HEK293T (cell line): ENCODE results near the gene IL19.

Experiments used
- CTCF ChIA-PET: fragments of 350-600 bp; formaldehyde crosslinking; extraction: SDS; loops from one replicate; lab custom pipeline; 2021; ENCODE audit warnings: antibody characterized with exemption, inconsistent platforms; lab: Yijun Ruan, JAX
- POLR2A ChIA-PET: fragments of 350-600 bp; formaldehyde crosslinking; extraction: SDS; loops from one replicate; lab custom pipeline; 2020; ENCODE audit warnings: antibody characterized with exemption, inconsistent platforms; lab: Yijun Ruan, JAX
- DNase-seq: peaks from one replicate; pipeline ENCODE4 v3.0.0; 2012; ENCODE audit warnings: mixed read lengths; ENCODE audit errors: extremely low spot score
- ARNT ChIP-seq: fragments of 450-650 bp; IDR thresholded peaks from 2 replicates; pipeline ENCODE4 v1.6.1; 2017; ENCODE audit warnings: mild to moderate bottlenecking
- BHLHE40 ChIP-seq: fragments of 450-650 bp; IDR thresholded peaks from 2 replicates; pipeline ENCODE4 v1.6.1; 2016; ENCODE audit warnings: mild to moderate bottlenecking, moderate library complexity, borderline replicate concordance
- CTBP1 ChIP-seq: fragments of 450-650 bp; IDR thresholded peaks from 2 replicates; pipeline ENCODE4 v1.6.1; 2016; ENCODE audit warnings: borderline replicate concordance
- ELF4 ChIP-seq: fragments of 450-650 bp; IDR thresholded peaks from 2 replicates; pipeline ENCODE4 v1.6.1; 2017; ENCODE audit warnings: antibody characterized with exemption
- FOXA1 ChIP-seq: fragments of 450-650 bp; IDR thresholded peaks from 2 replicates; pipeline ENCODE4 v1.6.1; 2016; ENCODE audit warnings: mild to moderate bottlenecking
- FOXK2 ChIP-seq: fragments of 450-650 bp; IDR thresholded peaks from 2 replicates; pipeline ENCODE4 v1.6.1; 2016; ENCODE audit warnings: mild to moderate bottlenecking
- FOXM1 ChIP-seq: fragments of 450-650 bp; IDR thresholded peaks from 2 replicates; pipeline ENCODE4 v1.6.1; 2017; ENCODE audit warnings: mild to moderate bottlenecking, borderline replicate concordance
- HDGF ChIP-seq: fragments of 450-650 bp; IDR thresholded peaks from 2 replicates; pipeline ENCODE4 v1.6.1; 2017; ENCODE audit warnings: antibody characterized with exemption, borderline replicate concordance
- L3MBTL2 ChIP-seq: fragments of 450-650 bp; conservative IDR thresholded peaks from 2 replicates; pipeline ENCODE4 v1.6.1; 2016; ENCODE audit warnings: mild to moderate bottlenecking
- LEF1 ChIP-seq: fragments of 450-650 bp; IDR thresholded peaks from 2 replicates; pipeline ENCODE4 v1.6.1; 2017; ENCODE audit warnings: mild to moderate bottlenecking, borderline replicate concordance
- NFRKB ChIP-seq: fragments of 450-650 bp; IDR thresholded peaks from 2 replicates; pipeline ENCODE4 v1.6.1; 2016; ENCODE audit warnings: mild to moderate bottlenecking, moderate library complexity
- SP1 ChIP-seq: fragments of 450-650 bp; IDR thresholded peaks from 2 replicates; pipeline ENCODE4 v1.6.1; 2017
- SUZ12 ChIP-seq: fragments of 450-650 bp; IDR thresholded peaks from 2 replicates; pipeline ENCODE4 v1.6.1; 2016; ENCODE audit warnings: mild to moderate bottlenecking
- TARDBP ChIP-seq: fragments of 450-650 bp; IDR thresholded peaks from 2 replicates; pipeline ENCODE4 v1.6.1; 2016
- ZNF384 ChIP-seq: fragments of 450-650 bp; IDR thresholded peaks from 2 replicates; pipeline ENCODE4 v1.6.1; 2016
- TF ChIP-seq, protein P1 (sequence below): fragments of 450-650 bp; IDR thresholded peaks from 2 replicates; pipeline ENCODE4 v1.6.1; 2016

IL19 gene

DNA sequence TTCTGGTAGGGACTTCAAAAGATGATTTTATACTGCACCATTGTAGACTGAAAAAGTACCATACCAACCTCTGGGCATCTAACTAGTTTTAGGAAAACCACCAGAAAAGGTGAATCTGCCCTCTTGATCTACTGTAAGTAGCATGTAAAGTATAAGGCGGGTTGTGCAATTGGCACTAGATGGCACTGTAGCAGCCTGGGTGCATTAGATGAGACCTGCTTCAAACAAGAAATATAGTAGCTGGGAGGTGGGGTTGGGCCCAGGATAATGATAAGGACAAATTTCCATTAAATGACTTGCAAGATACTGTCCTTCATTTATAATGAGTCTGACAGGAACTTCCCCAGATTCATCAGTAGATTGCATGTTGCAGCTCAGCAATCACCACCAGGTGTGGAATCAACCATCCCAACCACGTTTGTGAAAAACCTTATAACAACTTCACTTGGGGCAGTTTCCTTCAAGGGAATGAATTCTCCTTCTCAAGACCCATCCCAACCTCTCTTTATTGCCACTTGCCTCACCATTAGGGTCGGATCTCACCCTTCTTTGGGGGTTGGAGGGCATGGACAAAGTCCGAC, 39.0 kb downstream of the IL19 start:
- CTCF ChIA-PET = interaction anchor here (0.6 to 2.2 kb wide), 6 partner anchors 11 to 103 kb away, joined by 3 to 8 read pairs (median 4); no protein-coding TSS in a partner anchor
- POLR2A ChIA-PET = no interaction called here
- no peak for DNase-seq
- TF ChIP-seq HDGF (no peak), FOXM1 (no peak), TARDBP (no peak)

- ChIA-PET POLR2A (no interaction called here), CTCF (interaction anchor here (1.2 kb wide), 1 partner anchor 100 kb away, joined by 5 read pairs; no protein-coding TSS in a partner anchor)
- TF ChIP-seq FOXM1 (no peak), ARNT (no peak), HDGF (no peak)
- no peak for DNase-seq
Observed at GRCh38 chr1:206812471-206812870, 41.9 kb downstream of the IL19 start.

GRCh38 chr1:206814716-206815341, 44.3 kb downstream of the IL19 start:
- no peak for TF ChIP-seq LEF1
- TF ChIP-seq ARNT = no peak
- TF ChIP-seq CTBP1 = no peak
- DNase-seq = no peak
- CTCF ChIA-PET = interaction anchor here (0.6 to 1.0 kb wide), 2 partner anchors 12 to 16 kb away, joined by 3 read pairs; no protein-coding TSS in a partner anchor

GRCh38 chr1:206816390-206817287, 46.1 kb downstream of the IL19 start:
- POLR2A ChIA-PET = no interaction called here
- CTCF ChIA-PET = interaction anchor here (1.2 kb wide), 1 partner anchor 82 kb away, joined by 6 read pairs; no protein-coding TSS in a partner anchor
- TF ChIP-seq CTBP1 = no peak
- TF ChIP-seq FOXA1 = no peak
- no peak for TF ChIP-seq ZNF384
- TF ChIP-seq NFRKB = no peak
- TF ChIP-seq FOXK2 = no peak
- no peak for TF ChIP-seq LEF1
- TF ChIP-seq BHLHE40 = no peak
- no peak for TF ChIP-seq SUZ12
- TF ChIP-seq HDGF = no peak
- TF ChIP-seq ELF4 = no peak
- TF ChIP-seq L3MBTL2 = no peak
- DNase-seq = no peak

More at GRCh38 chr1:206814716-206815341, 44.3 kb downstream of the IL19 start:
- POLR2A ChIA-PET = no interaction called here

DNA sequence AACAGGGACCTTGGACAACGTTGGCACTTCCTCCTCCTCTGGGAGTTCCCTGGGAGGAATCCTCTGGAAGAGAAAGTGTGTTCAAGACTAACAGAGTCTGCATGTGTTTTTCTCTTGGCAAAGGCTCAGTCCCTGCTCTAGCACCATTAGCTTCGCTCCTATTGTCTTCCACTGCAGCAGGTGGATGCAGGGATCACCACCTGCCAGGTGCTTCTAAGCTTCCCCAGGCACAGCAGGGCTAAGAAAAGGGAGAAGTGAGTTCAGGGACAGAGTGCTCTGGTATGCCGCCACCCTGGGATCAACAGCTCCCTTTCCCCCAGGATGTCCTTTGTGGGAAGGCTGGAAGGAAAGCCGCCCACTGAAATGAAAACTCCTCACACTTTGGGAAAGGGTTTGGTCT, 50.9 kb downstream of the IL19 start:
- ChIA-PET POLR2A (no interaction called here), CTCF (no interaction called here)
- no peak for DNase-seq
- TF ChIP-seq FOXM1 = no peak
- no peak for TF ChIP-seq SUZ12
- no peak for TF ChIP-seq CTBP1
- TF ChIP-seq ARNT = no peak
- TF ChIP-seq HDGF = no peak
- no peak for TF ChIP-seq LEF1
- TF ChIP-seq TARDBP = no peak
- no peak for TF ChIP-seq NFRKB
- no peak for TF ChIP-seq BHLHE40
- no peak for TF ChIP-seq ZNF384
- TF ChIP-seq ELF4 = no peak
- no peak for TF ChIP-seq FOXK2
- TF ChIP-seq FOXA1 = no peak
- TF ChIP-seq, protein P1, sequence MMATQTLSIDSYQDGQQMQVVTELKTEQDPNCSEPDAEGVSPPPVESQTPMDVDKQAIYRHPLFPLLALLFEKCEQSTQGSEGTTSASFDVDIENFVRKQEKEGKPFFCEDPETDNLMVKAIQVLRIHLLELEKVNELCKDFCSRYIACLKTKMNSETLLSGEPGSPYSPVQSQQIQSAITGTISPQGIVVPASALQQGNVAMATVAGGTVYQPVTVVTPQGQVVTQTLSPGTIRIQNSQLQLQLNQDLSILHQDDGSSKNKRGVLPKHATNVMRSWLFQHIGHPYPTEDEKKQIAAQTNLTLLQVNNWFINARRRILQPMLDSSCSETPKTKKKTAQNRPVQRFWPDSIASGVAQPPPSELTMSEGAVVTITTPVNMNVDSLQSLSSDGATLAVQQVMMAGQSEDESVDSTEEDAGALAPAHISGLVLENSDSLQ = no peak

GRCh38 chr1:206823727-206824126, 53.2 kb downstream of the IL19 start:
- DNase-seq = no peak
- no peak for TF ChIP-seq FOXK2
- no peak for TF ChIP-seq FOXM1
- no peak for TF ChIP-seq HDGF
- TF ChIP-seq LEF1 = no peak
- TF ChIP-seq ARNT = no peak
- no peak for TF ChIP-seq BHLHE40
- TF ChIP-seq TARDBP = no peak
- no peak for TF ChIP-seq NFRKB
- no peak for TF ChIP-seq FOXA1
- TF ChIP-seq, protein P1 = no peak
- TF ChIP-seq ELF4 = no peak
- TF ChIP-seq L3MBTL2 = no peak
- TF ChIP-seq SP1 = no peak
- TF ChIP-seq ZNF384 = no peak
- POLR2A ChIA-PET = no interaction called here
- CTCF ChIA-PET = no interaction called here
